Measurements from ENCODE around the gene ABO.
"Not testable (repeated sequence)": the region's sequence is repeated elsewhere in the genome, so short reads cannot be mapped to it uniquely, and the experiment has no call there.

ABO gene

GRCh38 chr9:133223159-133223756 lies 51.7 kb downstream of the ABO start:
- not testable (repeated sequence) for DNase-seq

GRCh38 chr9:133221994-133222393 lies 53.0 kb downstream of the ABO start:
- DNase-seq, result not testable (repeated sequence)

- DNase-seq, result no peak
Observed at GRCh38 chr9:133221177-133221809, 53.7 kb downstream of the ABO start.

GRCh38 chr9:133218049-133218975 lies 56.7 kb downstream of the ABO start:
- not testable (repeated sequence) for DNase-seq

- not testable (repeated sequence) for DNase-seq
Observed at GRCh38 chr9:133217333-133217988, 57.5 kb downstream of the ABO start.

- DNase-seq, result not testable (repeated sequence)
Observed at GRCh38 chr9:133214276-133214675, 60.7 kb downstream of the ABO start.

- no peak for DNase-seq
Observed at GRCh38 chr9:133210609-133211008, 64.4 kb downstream of the ABO start.

- DNase-seq, result no peak
Observed at GRCh38 chr9:133210202-133210532, 64.8 kb downstream of the ABO start.

GRCh38 chr9:133209327-133210201 lies 65.4 kb downstream of the ABO start:
- DNase-seq, result not testable (repeated sequence)

GRCh38 chr9:133208880-133209300 lies 66.1 kb downstream of the ABO start, which contains the start of gene OBP2B:
TSS of gene OBP2B (minus strand) at chr9:133209250. CDS start at chr9:133209199, 51 bp downstream.
- not testable (repeated sequence) for DNase-seq

GRCh38 chr9:133208171-133208879 lies 66.7 kb downstream of the ABO start:
- not testable (repeated sequence) for DNase-seq

GRCh38 chr9:133207540-133208170 lies 67.3 kb downstream of the ABO start:
- no peak for DNase-seq

GRCh38 chr9:133207021-133207531 lies 67.9 kb downstream of the ABO start:
- no peak for DNase-seq

GRCh38 chr9:133205996-133206931 lies 68.7 kb downstream of the ABO start:
- no peak for DNase-seq

- not testable (repeated sequence) for DNase-seq
Observed at GRCh38 chr9:133205481-133205887, 69.5 kb downstream of the ABO start.

All from activated CD4-positive, alpha-beta T cell treated with anti-CD3 and anti-CD28 coated beads, Interleukin-2, amount 50 U/mL, for 4 hours (primary cell).